ENCODE measurements around the gene CCL26.

- TF ChIP-seq POLR2A (IDR thresholded peaks at IDR 0.05), result no peak
- no peak for TF ChIP-seq CTCF (IDR thresholded peaks at IDR 0.05 in 8 of 11, conservative IDR thresholded peaks at IDR 0.05 in 3 of 11)
These were observed 49.6 kb downstream of the CCL26 start for GRCh38 chr7:75722373-75722772.
